Endodermal cell (in vitro differentiated cells): ENCODE results near the gene DNAJC8. TPM values are rescaled to one million over a fixed set of nuclear protein-coding genes. Genes with fewer than 3 reads are reported as not detected.

ENCODE experiments used
- DNase-seq: peaks from one replicate; pipeline ENCODE4 v3.0.0-alpha.2; 2017
- H3K27ac ChIP-seq: 2 replicates; pipeline ENCODE4 v1.5.1; 2013; ENCODE audit warnings: mild to moderate bottlenecking, low read depth, low read length, moderate library complexity
- H3K27me3 ChIP-seq: 2 replicates; pipeline ENCODE4 v1.6.1; 2013; ENCODE audit warnings: mild to moderate bottlenecking, low read length, moderate library complexity; ENCODE audit not compliant: insufficient read depth, control insufficient read depth, poor library complexity, severe bottlenecking
- H3K36me3 ChIP-seq: 2 replicates; pipeline ENCODE4 v1.7.0; 2013; ENCODE audit warnings: mild to moderate bottlenecking, low read length, moderate library complexity; ENCODE audit not compliant: control insufficient read depth, insufficient read depth
- H3K4me1 ChIP-seq: one replicate; pipeline ENCODE4 v1.7.0; 2013; ENCODE audit warnings: low read length; ENCODE audit not compliant: control insufficient read depth, insufficient read depth
- H3K4me3 ChIP-seq: 2 replicates; pipeline ENCODE4 v1.5.1; 2013; ENCODE audit warnings: mild to moderate bottlenecking, low read length, moderate library complexity
- H3K9ac ChIP-seq: 2 replicates; pipeline ENCODE4 v1.6.1; 2013; ENCODE audit warnings: mild to moderate bottlenecking, low read length, moderate library complexity; ENCODE audit not compliant: poor library complexity, severe bottlenecking; ENCODE audit errors: extremely low read depth
- H3K9me3 ChIP-seq: 2 replicates; pipeline ENCODE4 v1.6.1; 2013; ENCODE audit warnings: mild to moderate bottlenecking, low read length, moderate library complexity; ENCODE audit not compliant: control insufficient read depth
- H3K27ac Mint-ChIP-seq: 2 replicates; pipeline ENCODE4 v1.8.0; 2020; ENCODE audit warnings: mixed read lengths
- H3K27me3 Mint-ChIP-seq: 2 replicates; pipeline ENCODE4 v1.8.0; 2021; ENCODE audit warnings: mild to moderate bottlenecking, mixed read lengths; ENCODE audit not compliant: insufficient read depth
- H3K36me3 Mint-ChIP-seq: 2 replicates; pipeline ENCODE4 v1.8.0; 2020; ENCODE audit warnings: low read depth, mixed read lengths
- H3K4me1 Mint-ChIP-seq: 2 replicates; pipeline ENCODE4 v1.8.0; 2020; ENCODE audit warnings: mixed read lengths
- H3K4me3 Mint-ChIP-seq: 2 replicates; pipeline ENCODE4 v1.8.0; 2020; ENCODE audit warnings: mild to moderate bottlenecking, moderate library complexity, mixed read lengths
- H3K9me3 Mint-ChIP-seq: 2 replicates; pipeline ENCODE4 v1.8.0; 2020; ENCODE audit warnings: mild to moderate bottlenecking, mixed read lengths
- WGBS, 2 experiments: methylation state at CpG; one replicate each; pipeline versions ENCODE4 v1.1.5 to v1.1.7; 2013; ENCODE audit warnings: missing lambda C conversion rate in 2 of 2, mixed read lengths in 1 of 2; ENCODE audit not compliant: insufficient coverage in 1 of 2, insufficient read length in 1 of 2; 5-methylcytosine and 5-hydroxymethylcytosine counted together
- total RNA-seq, 2 donors: library from RNA; stranded (reverse); fragmentation: NEBNext Ultra II Directional in 1 of 2; extraction: Animal tissue kit (Norgen Biotek cat#: 25700) in 1 of 2; gene quantifications; 2 replicates in 1 of 2; 3 replicates in 1 of 2; pipeline ENCODE4 v1.2.1, GENCODE V29; 2021
- TF ChIP-seq, protein P1 (sequence below): fragments of 200-600 bp; sonication (generic); conservative IDR thresholded peaks from 2 replicates; pipeline ENCODE4 v1.5.0; 2021; ENCODE audit warnings: antibody characterized with exemption, mild to moderate bottlenecking

Gene DNAJC8
- total RNA-seq, 2 donors from 2014 or later, result 122 to 144 TPM

DNA sequence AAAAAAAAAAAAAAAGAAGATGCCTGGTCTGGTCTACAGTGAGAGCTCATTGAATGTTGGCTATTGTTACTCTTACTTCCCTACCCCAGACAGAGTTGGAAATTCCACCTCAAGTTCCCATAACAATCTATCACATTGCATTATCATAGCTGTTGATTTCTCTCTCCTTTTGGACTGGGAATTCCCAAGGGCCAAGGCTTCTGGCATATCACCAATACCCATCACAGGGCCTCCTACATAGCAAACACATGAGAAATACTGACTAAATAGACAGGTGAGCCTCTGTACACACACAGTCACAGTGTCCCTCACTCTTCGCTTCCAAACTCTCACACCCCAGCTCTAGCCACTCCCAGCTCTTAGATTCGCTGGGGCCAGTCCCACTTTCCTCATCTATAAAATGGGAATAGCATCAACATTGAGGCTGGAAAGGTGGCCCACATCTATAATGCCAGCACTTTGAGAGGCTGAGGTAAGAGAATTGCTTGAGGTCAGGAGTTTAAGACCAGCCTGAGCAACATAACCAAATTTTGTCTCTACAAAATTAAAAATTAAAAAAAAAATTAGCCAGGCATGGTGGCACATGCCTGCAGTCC lies 62.7 kb downstream of the DNAJC8 start:
- H3K27ac Mint-ChIP-seq, result no peak overlapping the region
- DNase-seq, result no peak
- Histone ChIP-seq H3K4me3 (no peak overlapping the region), H3K27me3 (no peaks in the 10 kb centered on the region), H3K4me1 (peaks cover 4% of the 10 kb centered on the region), H3K27ac (no peak overlapping the region), H3K9ac (no peak overlapping the region), H3K9me3 (no peaks in the 10 kb centered on the region), H3K36me3 (no peaks in the 10 kb centered on the region)
- no peaks in the 10 kb centered on the region for H3K36me3 Mint-ChIP-seq
- H3K4me3 Mint-ChIP-seq, result no peak overlapping the region
- peaks cover 15% of the 10 kb centered on the region for H3K4me1 Mint-ChIP-seq
- no peaks in the 10 kb centered on the region for H3K27me3 Mint-ChIP-seq
- peaks cover 2% of the 10 kb centered on the region for H3K9me3 Mint-ChIP-seq
- 96% methylated on average over 2 of the region's 2 CpGs; no CpG with 5 or more reads in 1 of the 2 experiments for WGBS, 2 experiments
- TF ChIP-seq, protein P1, sequence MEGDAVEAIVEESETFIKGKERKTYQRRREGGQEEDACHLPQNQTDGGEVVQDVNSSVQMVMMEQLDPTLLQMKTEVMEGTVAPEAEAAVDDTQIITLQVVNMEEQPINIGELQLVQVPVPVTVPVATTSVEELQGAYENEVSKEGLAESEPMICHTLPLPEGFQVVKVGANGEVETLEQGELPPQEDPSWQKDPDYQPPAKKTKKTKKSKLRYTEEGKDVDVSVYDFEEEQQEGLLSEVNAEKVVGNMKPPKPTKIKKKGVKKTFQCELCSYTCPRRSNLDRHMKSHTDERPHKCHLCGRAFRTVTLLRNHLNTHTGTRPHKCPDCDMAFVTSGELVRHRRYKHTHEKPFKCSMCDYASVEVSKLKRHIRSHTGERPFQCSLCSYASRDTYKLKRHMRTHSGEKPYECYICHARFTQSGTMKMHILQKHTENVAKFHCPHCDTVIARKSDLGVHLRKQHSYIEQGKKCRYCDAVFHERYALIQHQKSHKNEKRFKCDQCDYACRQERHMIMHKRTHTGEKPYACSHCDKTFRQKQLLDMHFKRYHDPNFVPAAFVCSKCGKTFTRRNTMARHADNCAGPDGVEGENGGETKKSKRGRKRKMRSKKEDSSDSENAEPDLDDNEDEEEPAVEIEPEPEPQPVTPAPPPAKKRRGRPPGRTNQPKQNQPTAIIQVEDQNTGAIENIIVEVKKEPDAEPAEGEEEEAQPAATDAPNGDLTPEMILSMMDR, result no peak

DNA sequence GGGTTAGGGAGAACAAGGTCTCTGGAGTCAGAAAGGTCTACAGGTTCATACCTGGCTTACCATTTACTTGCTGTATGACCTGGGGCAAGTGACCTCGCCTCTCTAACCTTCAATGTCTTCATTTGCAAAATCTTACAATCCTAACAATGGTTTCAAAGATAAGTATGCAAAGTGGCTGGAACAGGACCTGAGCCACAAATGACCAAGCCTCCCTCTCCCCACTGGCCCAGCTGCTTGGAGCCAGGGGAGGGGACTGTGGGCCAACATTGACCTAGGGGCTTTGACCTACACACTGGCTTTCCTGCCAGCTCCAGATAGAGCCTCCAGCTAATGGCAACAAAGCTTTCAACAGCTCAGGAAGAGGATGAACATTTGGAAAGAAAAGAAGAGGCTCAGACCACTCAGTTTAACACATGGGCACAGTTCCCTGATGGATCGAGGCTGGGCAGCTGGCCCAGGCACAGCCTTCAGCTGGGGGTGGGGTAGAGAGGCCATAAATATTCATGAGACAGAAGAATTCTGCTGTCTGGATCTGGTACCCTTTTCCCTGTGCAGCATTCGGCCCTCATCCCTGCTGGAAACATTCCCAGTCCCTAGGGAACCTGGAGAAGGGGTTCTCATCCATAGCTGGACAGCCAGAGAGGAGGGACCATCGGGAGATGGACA lies 69.2 kb downstream of the DNAJC8 start:
- H3K4me3 ChIP-seq, result no peak overlapping the region
- peaks cover 8% of the 10 kb centered on the region for H3K4me1 ChIP-seq
- 91 to 92% methylated on average over 2 to 4 of the region's 4 CpGs for WGBS, 2 experiments
- peaks cover 2% of the 10 kb centered on the region for H3K9me3 Mint-ChIP-seq
- H3K4me1 Mint-ChIP-seq, result peaks cover 15% of the 10 kb centered on the region
- H3K36me3 ChIP-seq, result no peaks in the 10 kb centered on the region
- TF ChIP-seq, protein P1, result no peak
- peak overlapping the region; percentile 5 for H3K27ac Mint-ChIP-seq
- H3K36me3 Mint-ChIP-seq, result no peaks in the 10 kb centered on the region
- no peak overlapping the region for H3K4me3 Mint-ChIP-seq
- H3K27me3 Mint-ChIP-seq, result no peaks in the 10 kb centered on the region
- no peak overlapping the region for H3K27ac ChIP-seq
- no peak overlapping the region for H3K9ac ChIP-seq
- peak; percentile 58 for DNase-seq
- no peaks in the 10 kb centered on the region for H3K9me3 ChIP-seq
- no peaks in the 10 kb centered on the region for H3K27me3 ChIP-seq

DNA sequence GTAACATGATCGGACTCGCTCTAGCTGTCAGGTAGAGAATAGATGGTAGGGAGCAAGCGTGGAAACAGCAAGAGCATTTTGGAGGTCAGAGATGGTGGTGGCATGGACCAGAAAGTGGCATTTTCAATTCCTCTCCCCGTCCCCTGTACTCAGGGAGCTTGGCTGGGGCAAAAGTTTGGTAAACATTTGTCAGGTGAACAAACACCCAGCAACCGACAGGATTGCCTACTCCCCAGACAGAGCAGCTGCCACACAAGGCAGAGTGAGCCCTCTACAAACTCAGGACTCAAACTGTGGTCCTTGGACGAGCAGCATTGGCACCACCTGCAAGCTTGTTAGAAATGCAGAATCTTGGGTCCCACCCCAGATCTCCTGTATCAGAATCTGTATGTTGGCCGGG lies 70.7 kb downstream of the DNAJC8 start:
- no peak overlapping the region for H3K27ac ChIP-seq
- no peaks in the 10 kb centered on the region for H3K27me3 ChIP-seq
- no peak overlapping the region for H3K4me3 Mint-ChIP-seq
- no peaks in the 10 kb centered on the region for H3K27me3 Mint-ChIP-seq
- peaks cover 15% of the 10 kb centered on the region for H3K4me1 Mint-ChIP-seq
- DNase-seq, result no peak
- no peak overlapping the region for H3K9ac ChIP-seq
- 91 to 93% methylated on average over 5 to 7 of the region's 7 CpGs for WGBS, 2 experiments
- no peaks in the 10 kb centered on the region for H3K36me3 ChIP-seq
- H3K4me3 ChIP-seq, result no peak overlapping the region
- H3K9me3 ChIP-seq, result no peaks in the 10 kb centered on the region
- peaks cover 2% of the 10 kb centered on the region for H3K9me3 Mint-ChIP-seq
- TF ChIP-seq, protein P1, result no peak
- peaks cover 8% of the 10 kb centered on the region for H3K4me1 ChIP-seq
- no peaks in the 10 kb centered on the region for H3K36me3 Mint-ChIP-seq
- no peak overlapping the region for H3K27ac Mint-ChIP-seq
